Ascending aorta (tissue), 2 donors: ENCODE data around the gene TMTC2. TPM values are rescaled to one million over a fixed set of nuclear protein-coding genes. Genes with fewer than 3 reads are reported as not detected.
A peak's percentile ranks its signal among the peaks of the same experiment; 100 is the strongest.

Experiments
- DNase-seq, 2 donors: peaks; one replicate each; pipeline ENCODE4 v3.0.0-alpha.2; 2019; ENCODE audit warnings: low spot score in 2 of 2
- H3K27ac ChIP-seq, 2 donors: fragments of 200-600 bp; sonication (generic); one replicate each; pipeline ENCODE4 v1.5.1; 2016 to 2017; ENCODE audit warnings: mild to moderate bottlenecking in 1 of 2
- H3K27me3 ChIP-seq: fragments of 200-600 bp; sonication (generic); one replicate; pipeline ENCODE4 v1.5.1; 2017
- H3K36me3 ChIP-seq, 2 donors: fragments of 200-600 bp; sonication (generic); one replicate each; pipeline ENCODE4 v1.5.1; 2016
- H3K4me1 ChIP-seq, 2 donors: fragments of 200-600 bp; sonication (generic); one replicate each; pipeline ENCODE4 v1.5.1; 2016 to 2017; ENCODE audit warnings: mild to moderate bottlenecking in 1 of 2
- H3K4me3 ChIP-seq, 2 donors: fragments of 200-600 bp; sonication (generic); one replicate each; pipeline ENCODE4 v1.5.1; 2016 to 2017; ENCODE audit warnings: mild to moderate bottlenecking in 1 of 2
- H3K9me3 ChIP-seq, 2 donors: fragments of 200-600 bp; sonication (generic); one replicate each; pipeline ENCODE4 v1.5.1; 2016
- intact Hi-C: fragments of 100-400 bp; cut with DNase I; formaldehyde crosslinking; loops from one replicate; pipeline ENCODE4 v1.15.1; 2023
- total RNA-seq: library from RNA; depleted of rRNA; stranded (reverse); fragments of >200 nt; gene quantifications from one replicate; pipeline ENCODE4 v1.1.0, GENCODE V29; 2016
- TF ChIP-seq, protein P1 (sequence below), 3 experiments: fragments of 200-600 bp in 2 of 3; fragments of 450-650 bp in 1 of 3; sonication (generic) in 2 of 3; IDR thresholded peaks; one replicate each; pipeline ENCODE4 v1.5.1; 2016 to 2019; ENCODE audit warnings: antibody characterized with exemption in 3 of 3, mild to moderate bottlenecking in 1 of 3, moderate library complexity in 1 of 3

Gene TMTC2
- total RNA-seq, 1 donor from 2014 or later, result 6.8 TPM

- intact Hi-C loops, result no loop called here
- Histone ChIP-seq H3K4me3 (no peak overlapping the region), H3K4me1 (no peaks in the 10 kb centered on the region), H3K27ac (no peak overlapping the region), H3K27me3 (no peaks in the 10 kb centered on the region), H3K9me3 (no peaks in the 10 kb centered on the region), H3K36me3 (no peaks in the 10 kb centered on the region)
- DNase-seq, result no peak
- TF ChIP-seq, protein P1, sequence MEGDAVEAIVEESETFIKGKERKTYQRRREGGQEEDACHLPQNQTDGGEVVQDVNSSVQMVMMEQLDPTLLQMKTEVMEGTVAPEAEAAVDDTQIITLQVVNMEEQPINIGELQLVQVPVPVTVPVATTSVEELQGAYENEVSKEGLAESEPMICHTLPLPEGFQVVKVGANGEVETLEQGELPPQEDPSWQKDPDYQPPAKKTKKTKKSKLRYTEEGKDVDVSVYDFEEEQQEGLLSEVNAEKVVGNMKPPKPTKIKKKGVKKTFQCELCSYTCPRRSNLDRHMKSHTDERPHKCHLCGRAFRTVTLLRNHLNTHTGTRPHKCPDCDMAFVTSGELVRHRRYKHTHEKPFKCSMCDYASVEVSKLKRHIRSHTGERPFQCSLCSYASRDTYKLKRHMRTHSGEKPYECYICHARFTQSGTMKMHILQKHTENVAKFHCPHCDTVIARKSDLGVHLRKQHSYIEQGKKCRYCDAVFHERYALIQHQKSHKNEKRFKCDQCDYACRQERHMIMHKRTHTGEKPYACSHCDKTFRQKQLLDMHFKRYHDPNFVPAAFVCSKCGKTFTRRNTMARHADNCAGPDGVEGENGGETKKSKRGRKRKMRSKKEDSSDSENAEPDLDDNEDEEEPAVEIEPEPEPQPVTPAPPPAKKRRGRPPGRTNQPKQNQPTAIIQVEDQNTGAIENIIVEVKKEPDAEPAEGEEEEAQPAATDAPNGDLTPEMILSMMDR (IDR thresholded peaks at IDR 0.05), result no peak
These were observed 319.0 kb downstream of the TMTC2 start for GRCh38 chr12:83005534-83006197.

- H3K4me1 ChIP-seq, result no peaks in the 10 kb centered on the region
- TF ChIP-seq, protein P1 (IDR thresholded peaks at IDR 0.05), result no peak
These were observed 322.0 kb downstream of the TMTC2 start for GRCh38 chr12:83008703-83009102.

GRCh38 chr12:83010169-83010804 is 323.6 kb downstream of the TMTC2 start:
- Histone ChIP-seq H3K36me3 (no peaks in the 10 kb centered on the region), H3K4me1 (no peaks in the 10 kb centered on the region), H3K4me3 (no peak overlapping the region), H3K27ac (no peak overlapping the region), H3K9me3 (no peaks in the 10 kb centered on the region), H3K27me3 (no peaks in the 10 kb centered on the region)
- TF ChIP-seq, protein P1 (IDR thresholded peaks at IDR 0.05), result no peak
- DNase-seq, result no peak
- intact Hi-C loops, result no loop called here

More at GRCh38 chr12:83008703-83009102, 322.0 kb downstream of the TMTC2 start:
- Histone ChIP-seq H3K9me3 (no peaks in the 10 kb centered on the region), H3K4me3 (no peak overlapping the region), H3K36me3 (no peaks in the 10 kb centered on the region), H3K27ac (no peak overlapping the region), H3K27me3 (no peaks in the 10 kb centered on the region)
- intact Hi-C loops, result no loop called here
- DNase-seq, result no peak

GRCh38 chr12:83015390-83016217 is 328.9 kb downstream of the TMTC2 start:
- intact Hi-C loops, result no loop called here
- H3K27ac ChIP-seq, result no peak overlapping the region
- TF ChIP-seq, protein P1 (IDR thresholded peaks at IDR 0.05), result no peak

DNA sequence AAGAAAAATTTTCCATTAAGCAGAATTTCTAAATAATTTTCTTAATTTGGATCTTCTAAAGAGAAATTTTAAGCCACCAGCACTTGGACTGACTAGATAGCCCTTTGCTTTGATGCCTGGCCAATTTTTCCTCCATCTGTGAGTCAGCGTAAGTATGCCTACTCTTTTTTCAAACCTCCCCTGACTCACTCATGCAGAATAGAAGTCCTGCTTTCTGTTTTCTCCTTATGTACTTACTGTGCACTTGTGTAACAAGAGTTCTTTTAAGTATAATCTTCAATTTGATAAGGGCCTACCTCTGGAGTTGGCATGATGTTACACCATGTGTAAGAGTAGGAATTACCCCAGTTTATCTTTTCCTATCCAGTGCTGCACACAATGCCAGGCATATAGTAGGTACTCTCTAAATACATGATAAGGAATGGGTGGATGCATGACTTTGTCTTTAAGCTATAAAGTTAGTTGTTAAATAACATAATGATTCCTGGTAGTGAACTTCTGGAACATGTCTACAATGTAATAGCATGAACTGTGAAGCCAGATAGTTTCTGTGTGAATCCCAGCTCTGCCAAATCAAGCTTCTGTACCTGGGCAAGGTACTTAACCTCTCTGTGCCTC is 329.6 kb downstream of the TMTC2 start:
- DNase-seq, result no peak
- Histone ChIP-seq H3K27me3 (no peaks in the 10 kb centered on the region), H3K36me3 (no peaks in the 10 kb centered on the region), H3K4me3 (peak overlapping the region; percentile 5 to 45), H3K4me1 (no peaks in the 10 kb centered on the region), H3K9me3 (no peaks in the 10 kb centered on the region), H3K27ac (no peak overlapping the region)
- intact Hi-C loops, result no loop called here
- TF ChIP-seq, protein P1 (IDR thresholded peaks at IDR 0.05), result no peak

More at GRCh38 chr12:83015390-83016217, 328.9 kb downstream of the TMTC2 start:
- no peaks in the 10 kb centered on the region for H3K9me3 ChIP-seq
- no peak for DNase-seq
- peak overlapping the region; percentile 5 to 45 for H3K4me3 ChIP-seq
- H3K27me3 ChIP-seq, result no peaks in the 10 kb centered on the region
- H3K4me1 ChIP-seq, result no peaks in the 10 kb centered on the region
- no peaks in the 10 kb centered on the region for H3K36me3 ChIP-seq
